HG02759 (cell line): ENCODE data around the gene ZBTB5.
"Not testable (repeated sequence)": the region's sequence is repeated elsewhere in the genome, so short reads cannot be mapped to it uniquely, and the experiment has no call there.

Experiments used
- ATAC-seq: cut with Tn5 transposase; IDR thresholded peaks from one replicate; pipeline ENCODE4 v1.9.1; 2021; ENCODE audit warnings: mild to moderate bottlenecking, moderate library complexity; ENCODE audit not compliant: unreplicated experiment

Gene ZBTB5

GRCh38 chr9:37465249-37466036 lies at the start of gene ZBTB5:
TSS of gene ZBTB5 (minus strand) at chr9:37465450. CDS start at chr9:37442551, 22,899 bp downstream.
- ATAC-seq, result peak; percentile 81

- no peak for ATAC-seq
Observed at GRCh38 chr9:37514999-37515398, 49.7 kb upstream of the ZBTB5 start.

- not testable (repeated sequence) for ATAC-seq
Observed at GRCh38 chr9:37514415-37514814, 49.2 kb upstream of the ZBTB5 start.

GRCh38 chr9:37512437-37512836 lies 47.2 kb upstream of the ZBTB5 start:
- no peak for ATAC-seq

GRCh38 chr9:37511016-37512010 lies 46.1 kb upstream of the ZBTB5 start:
- peak; percentile 74 for ATAC-seq

GRCh38 chr9:37510053-37510452 lies 44.8 kb upstream of the ZBTB5 start:
- not testable (repeated sequence) for ATAC-seq

- ATAC-seq, result no peak
Observed at GRCh38 chr9:37509536-37509935, 44.3 kb upstream of the ZBTB5 start.

GRCh38 chr9:37508834-37509206 lies 43.6 kb upstream of the ZBTB5 start:
- ATAC-seq, result no peak

- no peak for ATAC-seq
Observed at GRCh38 chr9:37508135-37508833, 43.0 kb upstream of the ZBTB5 start.

- ATAC-seq, result no peak
Observed at GRCh38 chr9:37507566-37508134, 42.4 kb upstream of the ZBTB5 start.

- ATAC-seq, result no peak
Observed at GRCh38 chr9:37504605-37505004, 39.4 kb upstream of the ZBTB5 start.

- ATAC-seq, result no peak
Observed at GRCh38 chr9:37503736-37504135, 38.5 kb upstream of the ZBTB5 start.

GRCh38 chr9:37501957-37502596 lies 36.8 kb upstream of the ZBTB5 start:
- no peak for ATAC-seq

GRCh38 chr9:37499297-37499696 lies 34.0 kb upstream of the ZBTB5 start:
- ATAC-seq, result no peak

GRCh38 chr9:37498457-37498856 lies 33.2 kb upstream of the ZBTB5 start:
- ATAC-seq, result no peak

- no peak for ATAC-seq
Observed at GRCh38 chr9:37497320-37497719, 32.1 kb upstream of the ZBTB5 start.

GRCh38 chr9:37496020-37496419 lies 30.8 kb upstream of the ZBTB5 start:
- ATAC-seq, result no peak

- no peak for ATAC-seq
Observed at GRCh38 chr9:37495571-37495970, 30.3 kb upstream of the ZBTB5 start.

- no peak for ATAC-seq
Observed at GRCh38 chr9:37491939-37492338, 26.7 kb upstream of the ZBTB5 start.
